Heart left ventricle (tissue), 13 donors: Measurements from ENCODE around the gene FAM131C.

Experiments
- CTCF ChIP-seq, 12 donors: fragments of 200-600 bp; sonication (generic) in 4 of 12; IDR thresholded peaks; one replicate each; pipeline versions ENCODE4 v1.5.0 to v1.8.0; 2018 to 2022; ENCODE audit warnings: antibody characterized with exemption in 12 of 12, mild to moderate bottlenecking in 5 of 12
- POLR2A ChIP-seq, 2 donors: fragments of 450-650 bp; IDR thresholded peaks; one replicate each; pipeline ENCODE4 v1.6.1; 2017; ENCODE audit warnings: antibody characterized with exemption in 2 of 2, mild to moderate bottlenecking in 2 of 2, moderate library complexity in 2 of 2
- donor health status: ischemic (EF 13 %, LVEDD 7.1; RV severe dilation, severe dysfunction).
- donor health status: DM: no; HTN: yes; CAD: no.
- donor health status: DM: no; HTN: no; CAD: no.
- donor health status: ischemic (EF 25% LVEDD 6.9; RV normal size, moderate dysfunction).
- donor health status: ischemic (EF 25% LVEDD 5.7; RV mildly dilated, moderate dysfunction).
- donor health status: ischemic (EF 35%, LVEDD 5.7; RV mildly dilated, moderate dysfunction).
- donor health status: nonischemic (EF 11% LVEDD 7.7; RV severe dilation, severe dysfunction).
- donor health status: DM: yes; HTN: yes; CAD: no.
- donor health status: PGD.
- donor health status: ischemic (EF 29% LVEDD 5.4; RV normal size, mild dysfunction).
- donor health status: nonischemic (EF 23%, LVEDD 6.1; RV moderate dilation, normal function).

GRCh38 chr1:16099412-16099811 lies 26.0 kb upstream of the FAM131C start:
- TF ChIP-seq CTCF (IDR thresholded peaks at IDR 0.05): no peak
- TF ChIP-seq POLR2A (IDR thresholded peaks at IDR 0.05): no peak
